Measurements from ENCODE around the gene PTPN11. TPM values are rescaled to one million over a fixed set of nuclear protein-coding genes. Genes with fewer than 3 reads are reported as not detected.
"Not testable (repeated sequence)": the region's sequence is repeated elsewhere in the genome, so short reads cannot be mapped to it uniquely, and the experiment has no call there.

PTPN11 gene
- polyA plus RNA-seq, 2 donors = 13.4 to 17.7 TPM

DNA sequence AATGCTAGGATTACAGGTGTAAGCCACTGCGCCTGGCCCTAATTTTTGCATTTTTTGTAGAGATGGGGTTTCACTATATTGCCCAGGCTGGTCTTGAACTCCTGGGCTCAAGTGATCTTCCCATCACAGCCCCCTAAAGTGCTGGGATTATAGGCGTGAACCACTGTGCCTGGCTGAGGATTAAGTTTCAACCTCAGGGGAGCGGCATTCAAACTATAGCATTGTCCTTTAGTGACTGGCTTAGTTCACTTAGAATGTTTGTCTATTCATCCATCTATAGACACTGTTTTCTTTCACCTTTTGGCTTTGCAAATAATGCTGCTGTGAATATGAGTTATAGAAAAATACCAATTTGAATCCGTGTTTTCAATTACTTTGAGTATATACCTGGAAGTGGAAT, 25.2 kb downstream of the PTPN11 start:
- no peak overlapping the region for H3K27ac ChIP-seq (ENCODE audit: low read depth in 2 of 2, low read length in 1 of 2)
- no peaks in the 10 kb centered on the region for H3K9me3 ChIP-seq (ENCODE audit: control insufficient read depth in 2 of 2, insufficient read depth in 1 of 2, low read depth in 1 of 2, low read length in 1 of 2)
- H3K4me1 ChIP-seq (ENCODE audit: control insufficient read depth in 2 of 2, insufficient read depth in 2 of 2, low read length in 1 of 2) = no peaks in the 10 kb centered on the region
- peaks cover 0 to 4% of the 10 kb centered on the region in 2 donors for H3K36me3 ChIP-seq (ENCODE audit: control insufficient read depth in 2 of 2, insufficient read depth in 2 of 2, low read length in 1 of 2)
- H3K4me3 ChIP-seq (ENCODE audit: low read depth in 1 of 2, low read length in 2 of 2) = no peak overlapping the region
- no peaks in the 10 kb centered on the region for H3K27me3 ChIP-seq (ENCODE audit: control insufficient read depth in 1 of 2, insufficient read depth in 2 of 2, low read length in 2 of 2)
- WGBS, 2 donors = 95 to 97% methylated on average over 4 of the region's 4 CpGs

DNA sequence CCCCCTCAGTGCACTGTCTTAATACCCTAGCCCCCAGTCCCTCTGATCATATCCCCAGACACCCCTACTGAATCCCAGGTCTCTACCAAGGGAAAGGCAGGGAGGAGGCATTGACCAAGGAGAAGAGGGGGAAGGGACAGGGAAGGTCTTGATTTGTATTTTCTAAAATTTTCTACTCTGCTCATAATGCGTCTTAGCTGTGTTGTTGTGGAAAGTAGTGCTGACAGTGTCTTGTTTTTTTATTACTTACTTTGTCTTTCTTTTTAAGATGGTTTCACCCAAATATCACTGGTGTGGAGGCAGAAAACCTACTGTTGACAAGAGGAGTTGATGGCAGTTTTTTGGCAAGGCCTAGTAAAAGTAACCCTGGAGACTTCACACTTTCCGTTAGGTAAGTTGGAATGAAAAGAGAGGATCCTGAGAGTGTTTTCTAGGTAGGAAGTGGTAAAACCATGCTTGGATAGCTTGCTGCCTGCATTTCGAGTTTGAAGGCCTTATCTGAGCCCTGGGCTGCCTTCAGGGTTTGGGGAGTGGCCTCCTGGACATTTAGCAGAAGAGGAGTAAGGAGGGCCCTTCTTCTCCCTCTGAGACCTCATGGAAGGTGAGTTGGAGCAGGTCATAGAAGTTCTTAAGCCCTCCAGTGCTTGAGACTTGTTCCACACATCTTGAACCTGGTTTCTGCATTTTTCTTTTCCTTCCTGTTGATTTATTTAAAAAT, 27.4 kb downstream of the PTPN11 start:
- WGBS, 2 donors = 84 to 87% methylated on average over 3 of the region's 3 CpGs
- Histone ChIP-seq H3K27me3 (ENCODE audit: control insufficient read depth in 1 of 2, insufficient read depth in 2 of 2, low read length in 2 of 2) (no peaks in the 10 kb centered on the region), H3K4me3 (ENCODE audit: low read depth in 1 of 2, low read length in 2 of 2) (no peak overlapping the region), H3K9me3 (ENCODE audit: control insufficient read depth in 2 of 2, insufficient read depth in 1 of 2, low read depth in 1 of 2, low read length in 1 of 2) (no peaks in the 10 kb centered on the region), H3K27ac (ENCODE audit: low read depth in 2 of 2, low read length in 1 of 2) (no peak overlapping the region), H3K4me1 (ENCODE audit: control insufficient read depth in 2 of 2, insufficient read depth in 2 of 2, low read length in 1 of 2) (no peaks in the 10 kb centered on the region), H3K36me3 (ENCODE audit: control insufficient read depth in 2 of 2, insufficient read depth in 2 of 2, low read length in 1 of 2) (peaks cover 0 to 5% of the 10 kb centered on the region in 2 donors)

DNA sequence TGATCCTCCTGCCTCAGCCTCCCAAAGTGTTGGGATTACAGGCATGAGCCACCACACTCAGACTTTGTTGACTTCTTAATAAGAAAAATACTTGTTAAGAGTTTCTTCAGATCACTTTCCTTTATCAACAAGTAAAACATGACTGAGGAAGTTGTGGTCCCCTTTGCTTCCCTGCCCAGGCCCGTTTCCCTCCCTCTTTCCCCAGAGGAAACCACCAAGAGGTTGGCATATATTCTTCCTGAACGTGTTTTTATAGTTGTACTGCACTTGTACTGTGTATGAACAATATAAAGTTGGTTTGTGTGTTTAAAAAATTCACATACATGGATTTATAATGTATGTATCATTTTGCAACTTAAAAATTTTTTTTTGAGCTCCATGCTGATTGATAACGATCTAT, 28.4 kb downstream of the PTPN11 start:
- Histone ChIP-seq H3K4me3 (ENCODE audit: low read depth in 1 of 2, low read length in 2 of 2) (no peak overlapping the region), H3K27ac (ENCODE audit: low read depth in 2 of 2, low read length in 1 of 2) (no peak overlapping the region), H3K4me1 (ENCODE audit: control insufficient read depth in 2 of 2, insufficient read depth in 2 of 2, low read length in 1 of 2) (no peaks in the 10 kb centered on the region), H3K27me3 (ENCODE audit: control insufficient read depth in 1 of 2, insufficient read depth in 2 of 2, low read length in 2 of 2) (no peaks in the 10 kb centered on the region), H3K36me3 (ENCODE audit: control insufficient read depth in 2 of 2, insufficient read depth in 2 of 2, low read length in 1 of 2) (peaks cover 2 to 5% of the 10 kb centered on the region in 2 donors), H3K9me3 (ENCODE audit: control insufficient read depth in 2 of 2, insufficient read depth in 1 of 2, low read depth in 1 of 2, low read length in 1 of 2) (no peaks in the 10 kb centered on the region)
- 73 to 75% methylated on average over 3 of the region's 3 CpGs for WGBS, 2 donors

DNA sequence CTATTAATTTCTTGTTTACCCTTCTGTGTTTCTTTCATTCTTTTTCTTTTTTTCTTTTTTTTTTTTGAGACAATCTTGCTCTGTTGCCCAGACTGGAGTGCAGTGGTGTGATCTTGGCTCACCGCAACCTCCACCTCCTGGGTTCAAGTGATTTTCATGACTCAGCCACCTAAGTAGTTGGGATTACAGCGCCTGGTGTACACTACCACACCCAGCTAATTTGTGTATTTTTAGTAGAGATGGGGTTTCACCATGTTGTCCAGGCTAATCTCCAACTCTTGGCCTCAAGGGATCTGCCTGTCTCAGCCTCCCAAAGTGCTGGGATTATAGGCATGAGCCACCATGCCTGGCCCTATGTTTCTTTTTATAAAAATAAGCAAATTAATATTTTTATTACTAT, 29.4 kb downstream of the PTPN11 start:
- H3K9me3 ChIP-seq (ENCODE audit: control insufficient read depth in 2 of 2, insufficient read depth in 1 of 2, low read depth in 1 of 2, low read length in 1 of 2); H3K4me1 ChIP-seq (ENCODE audit: control insufficient read depth in 2 of 2, insufficient read depth in 2 of 2, low read length in 1 of 2); H3K4me3 ChIP-seq (ENCODE audit: low read depth in 1 of 2, low read length in 2 of 2); H3K27ac ChIP-seq (ENCODE audit: low read depth in 2 of 2, low read length in 1 of 2); H3K27me3 ChIP-seq (ENCODE audit: control insufficient read depth in 1 of 2, insufficient read depth in 2 of 2, low read length in 2 of 2); H3K36me3 ChIP-seq (ENCODE audit: control insufficient read depth in 2 of 2, insufficient read depth in 2 of 2, low read length in 1 of 2): not testable (repeated sequence)
- WGBS, 2 donors = 61 to 75% methylated on average over 2 of the region's 2 CpGs

DNA sequence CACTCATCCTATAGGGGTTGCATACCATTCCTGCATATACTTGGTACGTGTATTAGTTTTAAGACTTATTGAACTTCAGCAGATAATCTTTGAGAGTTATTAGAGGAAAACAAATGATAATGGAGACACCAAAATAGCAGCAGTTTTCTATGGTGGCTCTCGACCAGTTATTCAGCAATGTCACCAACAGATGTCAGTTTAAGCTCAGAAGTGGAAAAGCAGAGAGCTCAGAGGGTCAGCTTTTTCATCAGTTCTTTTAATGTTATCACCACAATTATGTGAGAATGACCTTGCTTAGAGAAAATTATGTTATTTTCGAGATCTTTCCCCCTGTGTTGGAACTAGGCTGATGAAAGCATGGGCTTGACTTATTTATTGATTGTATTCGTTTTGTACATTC, 32.0 kb downstream of the PTPN11 start:
- 79 to 84% methylated on average over 4 of the region's 4 CpGs for WGBS, 2 donors
- peaks cover 5 to 8% of the 10 kb centered on the region in 2 donors for H3K36me3 ChIP-seq (ENCODE audit: control insufficient read depth in 2 of 2, insufficient read depth in 2 of 2, low read length in 1 of 2)

DNA sequence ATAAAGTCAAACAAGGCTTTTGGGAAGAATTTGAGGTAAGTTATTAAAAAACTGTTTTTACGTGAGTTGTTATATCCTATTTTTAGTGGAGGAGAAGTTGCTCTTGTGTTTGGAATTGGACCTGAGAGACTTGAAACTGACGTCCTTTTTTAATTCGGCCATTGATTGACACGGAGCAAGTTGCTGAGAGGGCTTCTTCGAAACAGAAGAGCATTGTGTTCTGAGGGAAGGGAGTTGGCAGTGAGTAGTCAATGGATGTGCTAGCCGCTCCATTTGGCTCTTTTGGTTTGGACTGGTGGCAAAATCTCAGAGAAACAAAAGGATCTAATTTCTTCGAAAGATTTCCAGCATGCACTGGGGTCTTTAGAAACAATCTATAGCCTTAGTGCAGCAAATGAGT, 37.3 kb downstream of the PTPN11 start:
- WGBS, 2 donors = 96% methylated on average over 7 of the region's 7 CpGs
- no peak overlapping the region for H3K27ac ChIP-seq (ENCODE audit: low read depth in 2 of 2, low read length in 1 of 2)
- H3K4me3 ChIP-seq (ENCODE audit: low read depth in 1 of 2, low read length in 2 of 2) = no peak overlapping the region
- no peaks in the 10 kb centered on the region for H3K27me3 ChIP-seq (ENCODE audit: control insufficient read depth in 1 of 2, insufficient read depth in 2 of 2, low read length in 2 of 2)
- H3K4me1 ChIP-seq (ENCODE audit: control insufficient read depth in 2 of 2, insufficient read depth in 2 of 2, low read length in 1 of 2) = no peaks in the 10 kb centered on the region
- no peaks in the 10 kb centered on the region for H3K9me3 ChIP-seq (ENCODE audit: control insufficient read depth in 2 of 2, insufficient read depth in 1 of 2, low read depth in 1 of 2, low read length in 1 of 2)
- peaks cover 8 to 11% of the 10 kb centered on the region in 2 donors for H3K36me3 ChIP-seq (ENCODE audit: control insufficient read depth in 2 of 2, insufficient read depth in 2 of 2, low read length in 1 of 2)

More for the DNA sequence above, 32.0 kb downstream of the PTPN11 start:
- no peaks in the 10 kb centered on the region for H3K4me1 ChIP-seq (ENCODE audit: control insufficient read depth in 2 of 2, insufficient read depth in 2 of 2, low read length in 1 of 2)
- no peaks in the 10 kb centered on the region for H3K27me3 ChIP-seq (ENCODE audit: control insufficient read depth in 1 of 2, insufficient read depth in 2 of 2, low read length in 2 of 2)
- no peaks in the 10 kb centered on the region for H3K9me3 ChIP-seq (ENCODE audit: control insufficient read depth in 2 of 2, insufficient read depth in 1 of 2, low read depth in 1 of 2, low read length in 1 of 2)
- no peak overlapping the region for H3K27ac ChIP-seq (ENCODE audit: low read depth in 2 of 2, low read length in 1 of 2)
- H3K4me3 ChIP-seq (ENCODE audit: low read depth in 1 of 2, low read length in 2 of 2) = no peak overlapping the region

DNA sequence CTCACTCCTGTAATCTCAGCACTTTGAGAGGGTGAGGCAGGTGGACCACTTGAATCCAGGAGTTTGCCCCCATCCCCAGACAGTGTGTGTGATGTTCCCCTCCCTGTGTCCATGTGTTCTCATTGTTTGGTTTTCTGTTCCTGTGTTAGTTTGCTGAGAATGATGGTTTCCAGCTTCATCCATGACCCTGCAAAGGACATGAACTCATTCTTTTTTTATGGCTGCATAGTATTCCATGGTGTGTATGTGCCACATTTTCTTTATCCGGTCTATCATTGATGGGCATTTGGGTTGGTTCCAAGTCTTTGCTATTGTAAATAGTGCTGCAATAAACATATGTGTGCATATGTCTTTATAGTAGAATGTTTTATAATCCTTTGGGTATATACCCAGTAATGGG, 38.4 kb downstream of the PTPN11 start:
- not testable (repeated sequence) for H3K4me1 ChIP-seq (ENCODE audit: control insufficient read depth in 2 of 2, insufficient read depth in 2 of 2, low read length in 1 of 2); H3K27ac ChIP-seq (ENCODE audit: low read depth in 2 of 2, low read length in 1 of 2); H3K9me3 ChIP-seq (ENCODE audit: control insufficient read depth in 2 of 2, insufficient read depth in 1 of 2, low read depth in 1 of 2, low read length in 1 of 2); H3K4me3 ChIP-seq (ENCODE audit: low read depth in 1 of 2, low read length in 2 of 2); H3K27me3 ChIP-seq (ENCODE audit: control insufficient read depth in 1 of 2, insufficient read depth in 2 of 2, low read length in 2 of 2)
- WGBS, 2 donors = 89 to 94% methylated on average over 1 of the region's 1 CpG
- peaks cover 6 to 11% of the 10 kb centered on the region in 2 donors for H3K36me3 ChIP-seq (ENCODE audit: control insufficient read depth in 2 of 2, insufficient read depth in 2 of 2, low read length in 1 of 2)

DNA sequence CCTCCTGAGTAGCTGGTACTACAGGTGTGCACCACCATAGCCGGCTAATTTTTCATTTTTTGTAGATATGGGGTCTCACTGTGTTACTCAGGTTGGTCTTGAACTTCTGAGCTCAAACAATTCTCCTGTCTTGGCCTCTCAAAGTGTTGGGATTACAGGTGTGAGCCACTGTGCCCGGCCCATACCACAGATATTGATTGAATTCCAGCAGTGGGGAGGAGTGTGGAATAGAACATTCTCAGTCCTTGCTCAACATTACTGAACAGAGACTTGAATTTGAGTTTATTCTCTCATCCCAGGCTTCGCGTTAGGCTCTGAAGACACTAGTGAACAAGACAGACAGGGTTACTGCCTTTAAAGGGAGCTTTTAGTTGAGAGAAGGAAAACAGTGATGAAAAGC, 39.6 kb downstream of the PTPN11 start:
- no peak overlapping the region for H3K27ac ChIP-seq (ENCODE audit: low read depth in 2 of 2, low read length in 1 of 2)
- no peaks in the 10 kb centered on the region for H3K4me1 ChIP-seq (ENCODE audit: control insufficient read depth in 2 of 2, insufficient read depth in 2 of 2, low read length in 1 of 2)
- H3K27me3 ChIP-seq (ENCODE audit: control insufficient read depth in 1 of 2, insufficient read depth in 2 of 2, low read length in 2 of 2) = no peaks in the 10 kb centered on the region
- no peaks in the 10 kb centered on the region for H3K9me3 ChIP-seq (ENCODE audit: control insufficient read depth in 2 of 2, insufficient read depth in 1 of 2, low read depth in 1 of 2, low read length in 1 of 2)
- WGBS, 2 donors = 91 to 97% methylated on average over 4 of the region's 4 CpGs
- peaks cover 3 to 11% of the 10 kb centered on the region in 2 donors for H3K36me3 ChIP-seq (ENCODE audit: control insufficient read depth in 2 of 2, insufficient read depth in 2 of 2, low read length in 1 of 2)
- H3K4me3 ChIP-seq (ENCODE audit: low read depth in 1 of 2, low read length in 2 of 2) = no peak overlapping the region

DNA sequence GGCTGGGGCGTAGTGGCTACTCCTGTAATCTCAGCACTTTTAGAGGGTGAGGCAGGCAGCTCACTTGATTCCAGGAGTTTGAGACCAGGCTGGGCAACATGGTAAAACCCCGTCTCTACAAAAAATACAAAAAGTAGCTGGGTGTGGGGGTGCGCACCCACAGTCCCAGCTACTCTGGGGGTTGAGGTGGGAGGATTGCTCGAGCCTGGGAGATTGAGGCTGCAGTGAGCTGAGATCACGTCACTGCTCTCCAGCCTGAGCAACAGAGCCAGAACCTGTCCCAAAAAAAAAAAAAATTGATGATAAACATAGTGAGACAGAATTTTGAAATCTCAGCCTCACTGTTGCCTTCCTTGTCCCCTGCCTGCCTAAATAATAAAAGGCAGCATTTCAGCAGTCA, 40.0 kb downstream of the PTPN11 start:
- H3K27me3 ChIP-seq (ENCODE audit: control insufficient read depth in 1 of 2, insufficient read depth in 2 of 2, low read length in 2 of 2) = no peaks in the 10 kb centered on the region
- no peaks in the 10 kb centered on the region for H3K9me3 ChIP-seq (ENCODE audit: control insufficient read depth in 2 of 2, insufficient read depth in 1 of 2, low read depth in 1 of 2, low read length in 1 of 2)
- no peak overlapping the region for H3K4me3 ChIP-seq (ENCODE audit: low read depth in 1 of 2, low read length in 2 of 2)
- H3K36me3 ChIP-seq (ENCODE audit: control insufficient read depth in 2 of 2, insufficient read depth in 2 of 2, low read length in 1 of 2) = peaks cover 0 to 11% of the 10 kb centered on the region in 2 donors
- WGBS, 2 donors = 94 to 96% methylated on average over 5 of the region's 5 CpGs
- H3K4me1 ChIP-seq (ENCODE audit: control insufficient read depth in 2 of 2, insufficient read depth in 2 of 2, low read length in 1 of 2) = no peaks in the 10 kb centered on the region
- H3K27ac ChIP-seq (ENCODE audit: low read depth in 2 of 2, low read length in 1 of 2) = no peak overlapping the region

DNA sequence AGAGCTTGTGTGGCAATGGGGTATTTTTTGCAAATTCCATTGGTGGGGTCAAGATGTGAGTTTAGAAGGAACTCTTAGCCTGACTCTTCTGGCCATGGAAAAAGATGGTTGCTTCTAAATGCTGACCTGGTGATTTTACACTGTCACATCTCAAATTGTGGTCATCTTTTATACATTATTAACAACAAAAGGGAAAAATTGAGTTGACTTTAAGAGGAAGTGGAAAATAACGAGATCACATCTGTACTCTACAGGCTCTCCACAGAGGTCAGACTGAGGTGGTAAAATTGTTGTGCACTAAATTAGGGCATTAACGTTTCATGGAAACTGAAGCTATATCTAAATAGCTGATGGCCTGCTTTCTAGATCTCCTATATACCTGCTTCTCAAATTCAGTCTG, 44.7 kb downstream of the PTPN11 start:
- Histone ChIP-seq H3K4me3 (ENCODE audit: low read depth in 1 of 2, low read length in 2 of 2) (no peak overlapping the region), H3K4me1 (ENCODE audit: control insufficient read depth in 2 of 2, insufficient read depth in 2 of 2, low read length in 1 of 2) (no peaks in the 10 kb centered on the region), H3K36me3 (ENCODE audit: control insufficient read depth in 2 of 2, insufficient read depth in 2 of 2, low read length in 1 of 2) (peaks cover 0 to under 1% of the 10 kb centered on the region in 2 donors), H3K27ac (ENCODE audit: low read depth in 2 of 2, low read length in 1 of 2) (no peak overlapping the region), H3K9me3 (ENCODE audit: control insufficient read depth in 2 of 2, insufficient read depth in 1 of 2, low read depth in 1 of 2, low read length in 1 of 2) (no peaks in the 10 kb centered on the region), H3K27me3 (ENCODE audit: control insufficient read depth in 1 of 2, insufficient read depth in 2 of 2, low read length in 2 of 2) (no peaks in the 10 kb centered on the region)
- WGBS, 2 donors = 62 to 67% methylated on average over 2 of the region's 2 CpGs
